Activated CD8-positive, alpha-beta T cell treated with anti-CD3 and anti-CD28 coated beads for 36 hours (primary cell): Measurements from ENCODE around the gene PARD3. TPM values are rescaled to one million over a fixed set of nuclear protein-coding genes. Genes with fewer than 3 reads are reported as not detected.

ENCODE experiments used
- ATAC-seq: fragments of 200-7000 bp; cut with Tn5 transposase; one replicate; pipeline ENCODE4 v1.10.0; 2021; ENCODE audit warnings: mild to moderate bottlenecking, moderate library complexity
- CTCF ChIA-PET: fragments of 350-600 bp; sonication (Branson Sonifier 250); formaldehyde crosslinking; loops from one replicate; lab custom pipeline; 2021; ENCODE audit warnings: antibody characterized with exemption; lab: Charles Lee
- POLR2A ChIA-PET: fragments of 350-600 bp; sonication (Branson Sonifier 250); formaldehyde crosslinking; loops from one replicate; lab custom pipeline; 2021; ENCODE audit warnings: antibody characterized with exemption; lab: Charles Lee
- DNase-seq: peaks from one replicate; pipeline ENCODE4 v3.0.0-alpha.2; 2020
- H3K27ac Mint-ChIP-seq: one replicate; pipeline ENCODE4 v1.8.0; 2021; ENCODE audit warnings: mild to moderate bottlenecking, mixed read lengths
- H3K27me3 Mint-ChIP-seq: one replicate; pipeline ENCODE4 v1.8.0; 2021; ENCODE audit warnings: mixed read lengths
- H3K36me3 Mint-ChIP-seq: one replicate; pipeline ENCODE4 v1.8.0; 2021; ENCODE audit warnings: low read depth, mixed read lengths
- H3K4me1 Mint-ChIP-seq: one replicate; pipeline ENCODE4 v1.8.0; 2021; ENCODE audit warnings: low read depth, mixed read lengths
- H3K4me3 Mint-ChIP-seq: one replicate; pipeline ENCODE4 v1.8.0; 2021; ENCODE audit warnings: mild to moderate bottlenecking, moderate library complexity, mixed read lengths
- H3K9me3 Mint-ChIP-seq: one replicate; pipeline ENCODE4 v1.8.0; 2021; ENCODE audit warnings: mixed read lengths
- intact Hi-C: fragments of 100-400 bp; cut with micrococcal nuclease; formaldehyde crosslinking; loops from one replicate; pipeline ENCODE4 v1.10.0; 2022
- total RNA-seq, 2 experiments: library from RNA; stranded (reverse); gene quantifications; one replicate each; pipeline ENCODE4 v1.2.3, GENCODE V29; 2021
- TF ChIP-seq, protein P1 (sequence below): fragments of 200-600 bp; IDR thresholded peaks from one replicate; pipeline ENCODE4 v1.8.0; 2022; ENCODE audit warnings: antibody characterized with exemption, mild to moderate bottlenecking

PARD3 gene
- total RNA-seq, 2 experiments from 2014 or later = 1.6 to 2.0 TPM

DNA sequence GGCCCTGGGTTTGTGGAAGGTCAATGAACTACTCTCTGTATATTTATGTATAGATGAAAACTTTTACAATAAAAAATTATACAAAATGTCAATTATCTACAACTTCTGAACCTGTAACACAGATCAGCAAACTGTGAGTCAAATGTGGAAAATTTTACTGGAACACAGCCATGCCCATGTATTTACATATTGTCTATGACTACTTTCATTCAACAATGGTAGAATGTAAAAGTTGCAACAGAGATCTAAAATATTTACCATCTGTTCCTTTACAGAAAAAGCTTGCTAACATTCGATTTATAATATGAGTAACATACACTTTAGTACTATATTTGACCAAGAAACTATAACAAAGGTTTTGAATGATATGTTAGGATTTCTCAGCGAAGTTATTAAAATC, 481.6 kb downstream of the PARD3 start:
- H3K4me3 Mint-ChIP-seq = no peak overlapping the region
- no peak overlapping the region for H3K27ac Mint-ChIP-seq
- intact Hi-C loops = no loop called here
- no peaks in the 10 kb centered on the region for H3K9me3 Mint-ChIP-seq
- no peaks in the 10 kb centered on the region for H3K4me1 Mint-ChIP-seq
- no peaks in the 10 kb centered on the region for H3K27me3 Mint-ChIP-seq
- TF ChIP-seq, protein P1, sequence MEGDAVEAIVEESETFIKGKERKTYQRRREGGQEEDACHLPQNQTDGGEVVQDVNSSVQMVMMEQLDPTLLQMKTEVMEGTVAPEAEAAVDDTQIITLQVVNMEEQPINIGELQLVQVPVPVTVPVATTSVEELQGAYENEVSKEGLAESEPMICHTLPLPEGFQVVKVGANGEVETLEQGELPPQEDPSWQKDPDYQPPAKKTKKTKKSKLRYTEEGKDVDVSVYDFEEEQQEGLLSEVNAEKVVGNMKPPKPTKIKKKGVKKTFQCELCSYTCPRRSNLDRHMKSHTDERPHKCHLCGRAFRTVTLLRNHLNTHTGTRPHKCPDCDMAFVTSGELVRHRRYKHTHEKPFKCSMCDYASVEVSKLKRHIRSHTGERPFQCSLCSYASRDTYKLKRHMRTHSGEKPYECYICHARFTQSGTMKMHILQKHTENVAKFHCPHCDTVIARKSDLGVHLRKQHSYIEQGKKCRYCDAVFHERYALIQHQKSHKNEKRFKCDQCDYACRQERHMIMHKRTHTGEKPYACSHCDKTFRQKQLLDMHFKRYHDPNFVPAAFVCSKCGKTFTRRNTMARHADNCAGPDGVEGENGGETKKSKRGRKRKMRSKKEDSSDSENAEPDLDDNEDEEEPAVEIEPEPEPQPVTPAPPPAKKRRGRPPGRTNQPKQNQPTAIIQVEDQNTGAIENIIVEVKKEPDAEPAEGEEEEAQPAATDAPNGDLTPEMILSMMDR = no peak
- no peaks in the 10 kb centered on the region for H3K36me3 Mint-ChIP-seq
- ATAC-seq (no peak), DNase-seq (no peak)
- CTCF ChIA-PET = no interaction called here
- POLR2A ChIA-PET = no interaction called here

DNA sequence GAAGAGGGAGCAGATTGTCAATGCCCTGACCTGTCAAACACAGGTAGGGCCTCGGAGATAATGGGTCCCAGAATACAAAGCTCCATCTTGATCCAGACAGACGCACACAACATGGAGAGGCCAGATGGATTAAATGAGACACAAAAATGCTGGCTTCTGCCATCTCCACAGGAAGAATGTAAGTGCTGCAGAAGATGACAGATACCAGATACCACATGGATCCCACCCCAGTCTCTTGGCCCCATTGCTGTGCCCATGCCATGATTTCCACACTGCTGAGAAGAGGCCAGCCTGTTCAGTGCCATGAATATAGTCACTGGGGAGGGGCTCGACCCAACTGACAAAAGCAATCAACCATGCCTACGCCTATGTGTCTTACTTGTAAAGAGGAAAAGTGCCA, 487.9 kb downstream of the PARD3 start:
- ChIA-PET POLR2A (no interaction called here), CTCF (no interaction called here)
- TF ChIP-seq, protein P1 = no peak
- ATAC-seq (no peak), DNase-seq (no peak)
- Mint-ChIP-seq H3K27ac (no peak overlapping the region), H3K36me3 (no peaks in the 10 kb centered on the region), H3K9me3 (no peaks in the 10 kb centered on the region), H3K27me3 (no peaks in the 10 kb centered on the region), H3K4me1 (no peaks in the 10 kb centered on the region), H3K4me3 (no peak overlapping the region)
- intact Hi-C loops = no loop called here

DNA sequence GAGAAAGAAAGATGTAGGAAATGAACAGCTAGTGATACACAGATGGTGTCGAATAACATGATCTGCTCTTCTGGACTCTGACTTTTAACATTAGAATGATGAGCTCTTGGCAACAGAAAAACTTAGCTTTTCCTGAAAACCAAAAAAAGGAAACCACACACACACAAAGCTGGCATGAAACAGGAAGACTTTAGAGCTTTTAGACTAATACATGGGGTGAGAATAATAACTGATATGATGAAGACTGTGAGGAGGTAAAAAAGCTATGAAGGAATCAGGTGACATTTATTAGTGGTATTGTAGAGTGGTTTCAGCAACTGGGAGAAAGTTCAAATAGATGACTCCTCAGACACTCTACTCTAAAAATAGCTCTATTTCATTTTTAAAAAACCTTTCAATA, 491.9 kb downstream of the PARD3 start:
- DNase-seq (no peak), ATAC-seq (no peak)
- H3K36me3 Mint-ChIP-seq = no peaks in the 10 kb centered on the region
- POLR2A ChIA-PET = interaction anchor here (1.3 kb wide), 1 partner anchor 12 kb away, joined by 3 read pairs; no protein-coding TSS in a partner anchor
- no peak overlapping the region for H3K4me3 Mint-ChIP-seq
- no peaks in the 10 kb centered on the region for H3K27me3 Mint-ChIP-seq
- intact Hi-C loops = no loop called here
- H3K9me3 Mint-ChIP-seq = no peaks in the 10 kb centered on the region
- no peak overlapping the region for H3K27ac Mint-ChIP-seq
- H3K4me1 Mint-ChIP-seq = no peaks in the 10 kb centered on the region
- TF ChIP-seq, protein P1 = no peak
- CTCF ChIA-PET = interaction anchor here (1.3 to 1.6 kb wide), 2 partner anchors 11 to 992 kb away, joined by 3 read pairs; no protein-coding TSS in a partner anchor

DNA sequence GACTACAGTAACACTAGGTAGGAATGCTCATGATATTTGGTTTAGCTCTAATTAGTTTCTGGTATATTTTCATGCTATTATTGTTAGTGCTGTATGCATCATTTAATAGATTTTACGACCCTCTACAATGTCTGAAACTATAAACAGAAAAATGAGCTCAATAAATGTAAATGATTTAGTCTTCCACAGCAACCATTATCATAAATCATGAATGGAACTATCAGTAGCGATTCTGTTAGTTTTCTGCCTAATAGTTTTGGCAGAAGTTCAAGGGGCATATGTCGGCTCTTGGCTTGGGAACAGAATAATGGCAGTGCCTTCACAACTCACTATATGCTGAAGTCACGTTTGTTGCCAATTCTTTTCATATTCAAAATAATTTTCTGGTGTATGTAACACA, 494.8 kb downstream of the PARD3 start:
- no peaks in the 10 kb centered on the region for H3K36me3 Mint-ChIP-seq
- DNase-seq = no peak
- no peak overlapping the region for H3K4me3 Mint-ChIP-seq
- no peaks in the 10 kb centered on the region for H3K4me1 Mint-ChIP-seq
- POLR2A ChIA-PET = no interaction called here
- no peaks in the 10 kb centered on the region for H3K27me3 Mint-ChIP-seq
- intact Hi-C loops = no loop called here
- CTCF ChIA-PET = no interaction called here
- H3K27ac Mint-ChIP-seq = no peak overlapping the region
- TF ChIP-seq, protein P1 = no peak
- H3K9me3 Mint-ChIP-seq = no peaks in the 10 kb centered on the region
- no peak for ATAC-seq

DNA sequence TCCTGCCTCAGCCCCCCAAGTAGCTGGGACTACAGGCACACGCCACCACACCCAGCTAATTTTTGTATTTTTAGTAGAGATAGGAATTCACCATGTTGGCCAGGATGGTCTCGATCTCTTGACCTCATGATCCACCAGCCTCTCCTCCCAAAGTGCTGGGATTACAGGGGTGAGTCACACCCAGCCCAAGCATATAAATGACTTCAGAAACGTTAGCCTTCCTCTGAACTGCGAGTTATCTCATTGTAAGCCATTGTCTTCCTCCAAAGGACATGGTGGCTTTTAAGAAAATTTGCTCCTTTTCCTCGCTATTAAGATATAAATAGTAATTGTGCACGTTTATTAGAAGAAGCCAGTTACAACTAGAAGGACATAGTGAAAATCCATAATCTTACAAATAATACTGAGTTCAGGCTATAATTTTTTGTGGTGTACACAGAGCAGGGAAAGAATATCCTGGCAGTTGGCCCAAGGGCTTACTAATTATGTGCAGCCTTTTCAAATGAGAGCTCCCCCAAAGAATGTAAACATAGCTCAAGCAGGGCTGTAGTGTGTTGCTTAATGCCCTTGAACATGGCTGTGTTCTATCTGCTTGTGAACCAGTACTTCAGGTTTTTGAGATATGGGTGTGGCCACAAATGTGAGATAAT, 495.8 kb downstream of the PARD3 start:
- Mint-ChIP-seq H3K27ac (no peak overlapping the region), H3K4me3 (no peak overlapping the region), H3K36me3 (no peaks in the 10 kb centered on the region), H3K27me3 (no peaks in the 10 kb centered on the region), H3K9me3 (no peaks in the 10 kb centered on the region), H3K4me1 (no peaks in the 10 kb centered on the region)
- TF ChIP-seq, protein P1 = no peak
- ATAC-seq (no peak), DNase-seq (no peak)
- intact Hi-C loops = no loop called here
- ChIA-PET CTCF (interaction anchor here (0.6 kb wide), 1 partner anchor 992 kb away, joined by 3 read pairs; no protein-coding TSS in a partner anchor), POLR2A (no interaction called here)
